ENCODE results near the gene CCDC38.

CCDC38 gene

DNA sequence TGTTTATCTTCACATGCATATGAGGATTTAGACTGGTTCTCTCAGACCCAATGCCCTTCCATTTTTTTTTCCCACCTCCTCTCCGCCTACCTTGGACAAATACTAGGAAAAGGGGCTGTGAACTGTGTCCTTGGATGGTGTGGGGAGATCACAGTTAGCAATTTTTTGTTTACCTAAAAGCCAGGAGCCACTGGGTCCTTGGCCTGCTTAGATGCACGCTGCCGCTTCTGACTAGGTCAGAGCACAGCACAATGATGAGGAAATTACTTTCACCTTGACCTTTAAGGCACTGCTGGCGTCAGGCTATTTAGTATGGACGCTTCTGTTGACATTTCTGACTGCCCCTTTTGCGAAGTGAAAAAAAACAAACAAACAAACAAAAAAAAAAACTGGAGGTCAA is 1.9 kb downstream of the CCDC38 start:
- no CpG with 5 or more reads among the region's 6 CpGs for WGBS, 2 donors (ENCODE audit: extremely low coverage in 2 of 2, insufficient read length in 2 of 2, insufficient replicate concordance in 1 of 2)
- no peak overlapping the region for H3K18ac ChIP-seq (ENCODE audit: low read length)
- H3K27me3 ChIP-seq (ENCODE audit: control insufficient read depth in 3 of 3, insufficient read depth in 3 of 3, low read depth in 1 of 3, low read length in 3 of 3) = peaks cover 0 to 56% (median 7%) of the 10 kb centered on the region in 3 experiments

DNA sequence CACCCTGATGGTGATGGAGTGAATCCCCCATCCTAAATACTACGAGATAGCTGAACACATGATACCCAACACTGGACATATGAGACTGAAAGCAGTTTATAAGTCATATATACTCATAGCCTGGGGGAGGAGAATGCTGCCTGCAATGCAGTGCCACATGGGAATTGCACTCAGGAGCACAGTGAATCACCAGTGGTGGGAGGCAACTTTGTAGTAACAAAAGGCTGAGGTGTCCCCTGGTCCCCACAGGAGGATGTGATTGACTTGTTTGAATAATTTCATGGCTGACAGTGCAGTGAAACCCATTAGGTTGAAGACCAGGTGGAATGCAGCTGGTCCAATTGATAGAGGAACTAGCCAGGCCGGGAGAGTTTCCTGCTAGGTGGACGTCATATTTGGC is 20.2 kb downstream of the CCDC38 start:
- Histone ChIP-seq H3K4me2 (ENCODE audit: insufficient read depth, low read length, poor library complexity, severe bottlenecking) (no peak overlapping the region), H2AK5ac (ENCODE audit: low read depth, low read length) (no peak overlapping the region), H3K4ac (ENCODE audit: low read length) (no peak overlapping the region), H2BK5ac (ENCODE audit: low read length) (no peak overlapping the region), H3K27ac (replicated peaks; ENCODE audit: low read length) (no peak overlapping the region), H3K4me1 (ENCODE audit: control insufficient read depth in 2 of 2, insufficient read depth in 1 of 2, low read depth in 1 of 2, low read length in 2 of 2) (no peaks in the 10 kb centered on the region), H3K14ac (ENCODE audit: low read length) (no peak overlapping the region), H4K91ac (ENCODE audit: low read depth, low read length, poor library complexity) (no peak overlapping the region), H2BK15ac (ENCODE audit: low read length) (no peak overlapping the region), H3K18ac (ENCODE audit: low read length) (no peak overlapping the region), H2AFZ (ENCODE audit: low read length) (no peak overlapping the region), H3K4me3 (ENCODE audit: low read length in 2 of 2) (no peak overlapping the region), H3K79me1 (ENCODE audit: low read depth, low read length) (no peaks in the 10 kb centered on the region), H2BK120ac (ENCODE audit: low read depth, low read length) (no peak overlapping the region), H3K9ac (ENCODE audit: low read depth, low read length, poor library complexity) (no peak overlapping the region), H3K9me3 (replicated peaks in 1 of 2; ENCODE audit: control insufficient read depth in 2 of 2, insufficient read depth in 1 of 2, low read depth in 1 of 2, low read length in 2 of 2) (no peaks in the 10 kb centered on the region), H3K27me3 (ENCODE audit: control insufficient read depth in 3 of 3, insufficient read depth in 3 of 3, low read depth in 1 of 3, low read length in 3 of 3) (no peaks in the 10 kb centered on the region), H4K8ac (ENCODE audit: low read depth, low read length) (no peak overlapping the region), H3K36me3 (replicated peaks in 1 of 2; ENCODE audit: control insufficient read depth in 2 of 2, insufficient read depth in 2 of 2, low read length in 2 of 2) (no peaks in the 10 kb centered on the region), H3K23ac (ENCODE audit: low read depth, low read length, poor library complexity) (no peak overlapping the region), H2BK12ac (ENCODE audit: low read length) (no peak overlapping the region)
- DNase-seq (ENCODE audit: low spot score) = no peak
- no CpG with 5 or more reads among the region's 3 CpGs for WGBS, 2 donors (ENCODE audit: extremely low coverage in 2 of 2, insufficient read length in 2 of 2, insufficient replicate concordance in 1 of 2)

More for the DNA sequence above, 1.9 kb downstream of the CCDC38 start:
- H2BK12ac ChIP-seq (ENCODE audit: low read length) = no peak overlapping the region
- no peak overlapping the region for H3K4me2 ChIP-seq (ENCODE audit: insufficient read depth, low read length, poor library complexity, severe bottlenecking)
- H3K79me1 ChIP-seq (ENCODE audit: low read depth, low read length) = no peaks in the 10 kb centered on the region
- no peak overlapping the region for H3K23ac ChIP-seq (ENCODE audit: low read depth, low read length, poor library complexity)
- no peak for DNase-seq (ENCODE audit: low spot score)
- no peak overlapping the region for H2AK5ac ChIP-seq (ENCODE audit: low read depth, low read length)
- peaks cover 0 to 2% of the 10 kb centered on the region in 2 donors for H3K36me3 ChIP-seq (replicated peaks in 1 of 2; ENCODE audit: control insufficient read depth in 2 of 2, insufficient read depth in 2 of 2, low read length in 2 of 2)
- peak overlapping the region in 1 of 2 donors; percentile 35 for H3K4me3 ChIP-seq (ENCODE audit: low read length in 2 of 2)
- H3K4me1 ChIP-seq (ENCODE audit: control insufficient read depth in 2 of 2, insufficient read depth in 1 of 2, low read depth in 1 of 2, low read length in 2 of 2) = peaks cover 0 to 4% of the 10 kb centered on the region in 2 donors
- H2BK120ac ChIP-seq (ENCODE audit: low read depth, low read length) = no peak overlapping the region
- H3K4ac ChIP-seq (ENCODE audit: low read length) = no peak overlapping the region
- no peak overlapping the region for H4K8ac ChIP-seq (ENCODE audit: low read depth, low read length)
- no peak overlapping the region for H3K27ac ChIP-seq (replicated peaks; ENCODE audit: low read length)
- H3K9me3 ChIP-seq (replicated peaks in 1 of 2; ENCODE audit: control insufficient read depth in 2 of 2, insufficient read depth in 1 of 2, low read depth in 1 of 2, low read length in 2 of 2) = no peaks in the 10 kb centered on the region
- H2BK15ac ChIP-seq (ENCODE audit: low read length) = no peak overlapping the region
- no peak overlapping the region for H3K14ac ChIP-seq (ENCODE audit: low read length)
- no peak overlapping the region for H3K9ac ChIP-seq (ENCODE audit: low read depth, low read length, poor library complexity)
- H2AFZ ChIP-seq (ENCODE audit: low read length) = no peak overlapping the region
- H4K91ac ChIP-seq (ENCODE audit: low read depth, low read length, poor library complexity) = no peak overlapping the region
- H2BK5ac ChIP-seq (ENCODE audit: low read length) = no peak overlapping the region

DNA sequence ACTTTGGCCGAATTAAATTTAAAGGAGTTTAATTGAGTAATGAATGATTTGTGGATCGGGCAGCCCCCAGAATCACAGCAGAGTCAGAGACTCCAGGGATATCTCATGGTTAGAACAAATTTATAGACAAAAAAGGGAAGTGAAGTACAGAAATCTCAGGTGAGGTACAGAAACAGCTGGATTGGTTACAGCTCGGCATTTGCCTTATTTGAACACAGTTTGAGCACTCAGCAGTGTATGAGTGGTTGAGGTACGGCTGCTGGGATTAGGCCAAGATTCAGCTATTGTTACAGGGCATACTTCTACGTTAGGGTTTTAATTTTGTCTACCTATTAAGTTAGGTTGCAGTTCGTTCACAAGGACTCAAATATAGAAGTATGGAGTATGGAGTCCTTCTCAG is 23.3 kb downstream of the CCDC38 start:
- Histone ChIP-seq H3K23ac (ENCODE audit: low read depth, low read length, poor library complexity) (no peak overlapping the region), H3K9ac (ENCODE audit: low read depth, low read length, poor library complexity) (no peak overlapping the region), H2BK15ac (ENCODE audit: low read length) (no peak overlapping the region), H2BK12ac (ENCODE audit: low read length) (no peak overlapping the region), H2BK120ac (ENCODE audit: low read depth, low read length) (no peak overlapping the region), H4K91ac (ENCODE audit: low read depth, low read length, poor library complexity) (no peak overlapping the region), H2AFZ (ENCODE audit: low read length) (no peak overlapping the region), H3K9me3 (replicated peaks in 1 of 2; ENCODE audit: control insufficient read depth in 2 of 2, insufficient read depth in 1 of 2, low read depth in 1 of 2, low read length in 2 of 2) (no peaks in the 10 kb centered on the region), H3K4me2 (ENCODE audit: insufficient read depth, low read length, poor library complexity, severe bottlenecking) (no peak overlapping the region), H2AK5ac (ENCODE audit: low read depth, low read length) (no peak overlapping the region), H3K4ac (ENCODE audit: low read length) (no peak overlapping the region), H3K36me3 (replicated peaks in 1 of 2; ENCODE audit: control insufficient read depth in 2 of 2, insufficient read depth in 2 of 2, low read length in 2 of 2) (no peaks in the 10 kb centered on the region), H3K27me3 (ENCODE audit: control insufficient read depth in 3 of 3, insufficient read depth in 3 of 3, low read depth in 1 of 3, low read length in 3 of 3) (peaks cover 0 to 10% (median 0%) of the 10 kb centered on the region in 3 experiments), H3K4me3 (ENCODE audit: low read length in 2 of 2) (no peak overlapping the region), H3K18ac (ENCODE audit: low read length) (no peak overlapping the region), H3K27ac (replicated peaks; ENCODE audit: low read length) (no peak overlapping the region), H3K79me1 (ENCODE audit: low read depth, low read length) (no peaks in the 10 kb centered on the region), H2BK5ac (ENCODE audit: low read length) (no peak overlapping the region), H3K4me1 (ENCODE audit: control insufficient read depth in 2 of 2, insufficient read depth in 1 of 2, low read depth in 1 of 2, low read length in 2 of 2) (no peaks in the 10 kb centered on the region), H3K14ac (ENCODE audit: low read length) (no peak overlapping the region), H4K8ac (ENCODE audit: low read depth, low read length) (no peak overlapping the region)
- DNase-seq (ENCODE audit: low spot score) = no peak
- 83 to 92% methylated on average over 2 of the region's 6 CpGs for WGBS, 2 donors (ENCODE audit: extremely low coverage in 2 of 2, insufficient read length in 2 of 2, insufficient replicate concordance in 1 of 2)

DNA sequence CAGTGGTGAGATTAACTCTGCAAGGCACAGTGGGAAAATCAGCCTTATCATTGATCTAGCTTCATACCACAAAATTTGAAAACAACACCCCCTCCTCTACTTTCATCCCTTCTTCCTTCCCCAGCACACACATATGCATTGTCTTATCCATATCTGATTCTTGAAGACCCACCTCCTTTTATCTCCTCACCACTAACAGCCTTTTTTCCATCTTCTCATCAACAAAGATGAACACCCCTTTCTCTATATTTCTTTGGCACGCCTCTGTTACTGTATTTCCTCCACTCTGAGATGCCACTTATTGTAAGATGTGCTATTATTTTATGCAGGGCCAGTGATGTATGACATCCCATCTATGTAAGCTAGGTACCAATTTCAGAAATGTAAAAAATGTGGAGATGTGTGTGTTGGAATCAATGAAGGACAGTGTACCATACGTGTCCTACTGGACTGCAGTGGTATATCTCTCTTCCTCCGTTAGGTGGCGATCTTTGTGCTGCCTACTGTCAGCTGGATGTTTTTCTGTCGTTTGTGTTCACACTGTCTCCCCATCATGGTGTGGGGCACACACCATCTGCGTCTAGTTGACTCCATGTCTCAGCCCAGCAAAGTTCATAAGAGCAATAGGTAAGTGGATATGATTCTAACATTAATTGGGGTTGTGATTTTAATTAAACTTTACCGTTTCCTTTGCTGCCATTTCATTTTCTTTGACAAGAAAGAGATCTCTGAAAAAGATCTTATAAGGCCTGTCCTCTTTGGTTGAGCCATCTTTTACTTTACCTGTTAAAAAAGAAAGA is 24.0 kb downstream of the CCDC38 start:
- Histone ChIP-seq H3K9me3 (replicated peaks in 1 of 2; ENCODE audit: control insufficient read depth in 2 of 2, insufficient read depth in 1 of 2, low read depth in 1 of 2, low read length in 2 of 2) (no peaks in the 10 kb centered on the region), H3K23ac (ENCODE audit: low read depth, low read length, poor library complexity) (no peak overlapping the region), H3K36me3 (replicated peaks in 1 of 2; ENCODE audit: control insufficient read depth in 2 of 2, insufficient read depth in 2 of 2, low read length in 2 of 2) (no peaks in the 10 kb centered on the region), H3K27ac (replicated peaks; ENCODE audit: low read length) (no peak overlapping the region), H2BK15ac (ENCODE audit: low read length) (no peak overlapping the region), H2BK120ac (ENCODE audit: low read depth, low read length) (no peak overlapping the region), H2BK12ac (ENCODE audit: low read length) (no peak overlapping the region), H3K14ac (ENCODE audit: low read length) (no peak overlapping the region), H3K4ac (ENCODE audit: low read length) (no peak overlapping the region), H3K18ac (ENCODE audit: low read length) (no peak overlapping the region), H3K4me1 (ENCODE audit: control insufficient read depth in 2 of 2, insufficient read depth in 1 of 2, low read depth in 1 of 2, low read length in 2 of 2) (no peaks in the 10 kb centered on the region), H4K8ac (ENCODE audit: low read depth, low read length) (no peak overlapping the region), H3K79me1 (ENCODE audit: low read depth, low read length) (no peaks in the 10 kb centered on the region), H2BK5ac (ENCODE audit: low read length) (no peak overlapping the region), H2AFZ (ENCODE audit: low read length) (no peak overlapping the region), H2AK5ac (ENCODE audit: low read depth, low read length) (no peak overlapping the region), H3K9ac (ENCODE audit: low read depth, low read length, poor library complexity) (no peak overlapping the region), H3K4me2 (ENCODE audit: insufficient read depth, low read length, poor library complexity, severe bottlenecking) (no peak overlapping the region), H4K91ac (ENCODE audit: low read depth, low read length, poor library complexity) (no peak overlapping the region), H3K4me3 (ENCODE audit: low read length in 2 of 2) (no peak overlapping the region), H3K27me3 (ENCODE audit: control insufficient read depth in 3 of 3, insufficient read depth in 3 of 3, low read depth in 1 of 3, low read length in 3 of 3) (peaks cover 0 to 10% (median 0%) of the 10 kb centered on the region in 3 experiments)
- WGBS, 2 donors (ENCODE audit: extremely low coverage in 2 of 2, insufficient read length in 2 of 2, insufficient replicate concordance in 1 of 2) = no CpG with 5 or more reads among the region's 7 CpGs
- peak; percentile 31 for DNase-seq (ENCODE audit: low spot score)

Measured in neuronal stem cell (in vitro differentiated cells).